GM18520 (cell line): Measurements from ENCODE around the gene RTN4RL1.
"Not testable (repeated sequence)": the region's sequence is repeated elsewhere in the genome, so short reads cannot be mapped to it uniquely, and the experiment has no call there.

Experiments used
- ATAC-seq: cut with Tn5 transposase; IDR thresholded peaks from one replicate; pipeline ENCODE4 v1.9.1; 2021; ENCODE audit not compliant: unreplicated experiment

Gene RTN4RL1

DNA sequence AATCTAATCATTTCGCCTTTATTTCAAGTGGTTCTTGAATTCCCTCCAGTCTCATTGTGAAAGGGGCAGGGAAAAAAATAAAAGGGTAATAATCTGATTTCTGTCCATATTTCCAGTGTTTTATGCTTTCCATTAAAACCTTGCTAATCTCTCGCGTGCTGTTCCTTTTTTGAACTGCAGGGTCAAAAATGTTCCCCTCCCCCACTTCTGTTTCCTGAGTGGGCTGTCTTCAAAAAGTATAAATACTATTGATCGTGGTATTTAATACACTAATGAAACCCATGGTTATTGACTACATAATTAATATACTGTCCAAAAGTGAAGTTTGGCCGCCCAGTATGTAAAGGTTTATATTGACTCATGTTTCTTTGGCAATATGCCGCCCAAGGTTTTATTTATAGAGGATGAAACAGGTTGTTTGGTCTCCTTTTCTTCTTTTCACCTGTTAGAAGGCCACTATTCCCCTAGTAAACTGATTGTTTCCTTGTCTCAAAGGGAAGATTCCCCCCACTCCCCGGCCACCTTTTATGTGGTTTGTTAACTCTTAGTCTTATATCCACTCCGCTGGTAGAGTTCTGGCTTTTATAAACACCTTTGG, 125.6 kb downstream of the RTN4RL1 start:
- no peak for ATAC-seq

DNA sequence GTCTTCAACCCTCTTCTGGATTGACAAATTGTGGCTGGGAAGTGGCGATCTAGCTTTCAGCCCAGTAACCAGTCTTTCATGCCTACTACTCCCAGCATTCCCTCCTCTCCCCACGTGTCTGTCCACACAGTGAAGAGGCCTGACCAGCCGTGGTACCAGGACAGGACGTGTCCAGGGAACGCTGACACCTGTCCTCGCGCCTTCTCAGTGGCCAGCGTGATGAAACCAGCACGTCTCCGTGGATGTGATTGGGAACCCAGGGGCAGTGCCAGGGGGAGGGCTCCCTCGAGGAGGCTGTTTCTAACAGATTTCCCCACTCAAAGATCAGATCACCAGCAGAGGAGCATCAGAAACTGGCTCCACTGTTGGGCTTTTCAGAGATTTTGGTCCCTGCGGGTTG, 126.3 kb downstream of the RTN4RL1 start:
- no peak for ATAC-seq

DNA sequence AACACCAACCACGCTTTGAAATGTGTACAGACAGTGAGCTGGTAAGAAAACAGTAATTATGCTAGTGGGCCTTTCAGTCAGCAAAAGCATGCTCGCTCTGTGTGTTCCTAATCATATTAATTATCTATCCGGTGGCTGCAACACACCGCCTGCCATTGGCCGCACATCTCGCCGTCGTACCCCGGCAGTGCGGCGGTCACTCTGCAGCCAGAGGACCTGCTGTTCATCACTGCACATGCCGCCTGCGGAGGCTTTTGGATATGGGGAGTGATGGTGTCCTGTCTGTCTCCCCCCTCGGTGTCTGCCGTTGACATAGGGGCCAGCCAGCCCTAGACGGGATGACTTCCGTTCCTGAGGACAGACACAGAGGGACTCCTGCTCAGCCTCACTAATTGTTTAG, 126.8 kb downstream of the RTN4RL1 start:
- ATAC-seq: no peak

DNA sequence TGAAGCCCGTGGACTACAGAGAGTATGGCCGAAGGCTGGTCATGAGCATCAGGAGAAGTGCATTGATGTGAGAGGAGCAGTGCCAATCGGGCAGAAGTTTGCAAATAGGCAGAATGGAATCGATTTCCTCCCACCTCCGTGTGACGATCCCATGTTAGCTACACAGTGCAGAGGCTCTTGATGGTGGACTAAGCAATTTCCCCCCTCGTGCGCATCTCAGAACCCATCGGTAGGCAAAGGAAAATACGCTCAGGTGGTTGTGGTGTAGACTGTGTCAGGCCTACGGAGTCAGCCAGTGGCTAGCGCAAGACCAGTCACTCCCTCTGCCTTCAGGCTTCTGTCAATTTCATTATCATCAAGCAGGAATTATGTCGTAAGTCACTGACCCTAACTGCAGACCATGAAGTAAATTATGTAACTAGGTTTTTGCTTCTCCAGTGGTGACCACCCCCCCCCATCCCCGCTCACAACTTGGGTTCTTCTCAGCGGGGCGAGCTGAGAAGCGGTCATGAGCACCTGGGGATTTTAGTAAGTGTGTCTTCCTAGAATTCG, 128.0 kb downstream of the RTN4RL1 start:
- no peak for ATAC-seq

DNA sequence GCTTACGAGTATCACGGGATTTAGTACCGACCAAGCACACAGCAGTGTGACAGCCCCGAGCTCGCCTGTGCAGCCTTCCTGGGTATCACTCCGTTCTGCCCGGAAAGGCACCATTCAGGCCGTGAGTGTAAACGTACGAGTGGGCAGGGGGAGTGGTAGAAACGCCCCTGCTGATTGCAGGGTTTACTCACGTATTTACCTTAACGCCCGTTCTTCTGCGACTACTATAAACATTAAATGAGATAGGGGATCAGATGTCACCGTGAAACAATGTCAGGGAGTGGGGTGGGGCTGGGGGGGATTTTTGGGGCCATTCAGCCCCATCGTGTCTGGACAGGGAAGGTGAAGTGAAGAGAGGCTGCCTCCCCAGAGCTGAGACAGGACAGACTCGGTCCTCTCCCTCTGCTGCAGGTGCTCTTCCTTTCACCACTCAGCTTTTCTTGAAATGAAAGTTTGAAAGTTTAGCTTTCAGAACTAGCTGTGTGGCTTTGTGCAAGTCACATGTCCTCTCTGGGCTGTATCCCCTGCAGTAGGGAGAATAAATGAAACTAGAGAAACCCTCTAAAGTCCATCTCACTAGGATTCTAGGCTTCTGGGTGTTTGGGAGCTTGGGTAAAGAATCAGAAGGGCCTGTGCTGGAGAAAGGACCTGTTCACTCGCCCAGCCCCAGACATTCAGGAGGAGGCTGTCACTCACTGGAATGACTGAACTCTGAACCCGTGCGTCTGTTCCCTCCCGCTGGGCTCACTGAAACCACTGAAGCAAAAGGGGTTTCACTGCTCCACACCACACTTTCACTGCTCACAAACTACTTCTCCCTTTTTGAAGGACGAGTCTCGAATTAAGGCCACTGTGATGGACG, 128.7 kb downstream of the RTN4RL1 start:
- no peak for ATAC-seq

DNA sequence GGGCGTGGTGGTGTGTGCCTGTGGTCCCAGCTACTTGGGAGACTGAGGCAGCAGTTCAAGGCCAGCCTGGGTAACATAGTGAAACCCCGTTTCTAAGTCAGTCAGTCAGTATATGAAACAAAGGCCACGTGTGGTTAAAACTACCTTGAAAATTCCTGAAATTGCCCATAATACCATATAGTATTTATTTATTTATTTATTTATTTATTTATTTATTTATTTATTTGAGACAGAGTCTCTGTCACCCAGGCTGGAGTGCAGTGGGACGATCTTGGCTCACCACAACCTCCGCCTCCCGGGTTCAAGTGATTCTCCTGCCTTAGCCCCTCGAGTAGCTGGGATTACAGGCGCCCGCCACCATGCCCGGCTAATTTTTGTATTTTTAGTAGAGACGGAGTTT, 129.7 kb downstream of the RTN4RL1 start:
- not testable (repeated sequence) for ATAC-seq

DNA sequence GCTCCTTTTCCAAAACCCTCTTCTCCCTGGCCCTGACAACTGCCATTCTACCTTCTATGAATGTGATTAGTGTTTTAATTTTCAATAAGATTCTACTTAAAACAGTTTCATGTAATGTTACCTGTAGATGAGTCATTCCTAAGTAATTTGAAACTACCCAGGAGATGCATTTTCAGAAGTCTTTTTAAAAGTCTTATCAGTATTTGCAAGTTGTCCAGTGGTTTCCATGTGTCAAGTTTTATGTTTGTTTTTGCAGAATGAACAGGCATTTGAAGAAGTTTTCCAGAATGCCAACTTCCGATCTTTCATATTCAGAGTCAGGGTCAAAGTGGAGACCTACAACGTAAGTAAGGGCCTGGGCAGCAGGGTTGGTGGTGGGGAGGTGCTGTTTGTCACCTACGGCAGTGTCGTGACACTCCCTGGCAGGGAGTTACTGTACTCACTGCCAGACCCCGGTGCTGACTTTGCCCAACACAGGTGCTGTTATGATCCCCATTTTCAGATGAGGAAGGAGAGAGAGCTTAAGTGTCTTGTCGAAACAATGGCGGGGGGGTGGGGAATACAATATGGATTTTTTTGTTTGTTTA, 130.3 kb downstream of the RTN4RL1 start:
- no peak for ATAC-seq

DNA sequence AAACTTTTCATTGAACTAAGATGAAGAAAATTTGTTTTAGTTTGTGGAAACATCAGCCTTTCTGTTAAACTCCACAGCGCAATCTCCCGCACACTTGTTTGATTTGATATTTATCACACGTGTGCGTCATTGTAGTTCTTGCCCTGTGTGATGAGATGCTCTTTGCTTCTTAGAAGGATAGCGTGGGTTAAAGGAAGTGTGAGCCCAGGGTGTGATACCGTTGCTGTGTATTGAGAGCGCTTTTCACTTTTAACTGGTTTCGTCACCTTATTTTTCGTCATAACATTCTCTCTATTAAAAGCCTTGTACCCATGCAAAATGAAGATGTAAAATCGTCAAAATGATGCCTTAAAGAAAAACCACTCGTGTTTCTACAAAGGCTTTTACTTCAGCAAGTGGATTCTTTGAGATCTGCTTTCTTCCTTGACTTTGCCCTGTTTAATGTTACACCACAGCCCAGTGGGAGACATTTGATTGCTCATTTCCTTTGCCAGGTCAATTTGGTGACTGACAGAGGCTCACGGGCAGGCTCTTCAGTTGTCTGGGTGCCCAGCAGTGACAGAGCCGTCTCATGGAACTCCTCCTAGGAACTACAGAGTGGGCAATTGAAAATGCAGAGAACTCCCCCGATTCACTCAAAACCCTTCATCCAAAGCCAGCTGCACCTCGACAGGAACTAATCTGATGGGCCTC, 134.2 kb downstream of the RTN4RL1 start:
- ATAC-seq: no peak

DNA sequence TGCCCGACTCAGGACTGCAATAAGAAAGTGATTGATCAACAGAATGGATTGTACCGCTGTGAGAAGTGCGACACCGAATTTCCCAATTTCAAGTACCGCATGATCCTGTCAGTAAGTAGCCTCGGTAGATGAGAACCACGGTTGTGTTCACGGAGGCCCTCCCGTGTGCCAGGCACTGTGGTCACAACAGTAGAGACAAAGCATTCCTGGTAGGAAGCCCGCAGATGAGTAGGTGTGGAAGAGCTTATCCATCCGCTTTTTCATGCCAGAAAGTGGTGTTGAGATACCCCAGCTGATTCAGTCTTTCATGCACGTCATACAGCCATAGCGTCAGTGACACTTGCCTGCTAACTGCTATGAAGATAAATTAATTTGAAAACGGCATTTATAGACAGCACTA, 136.4 kb downstream of the RTN4RL1 start:
- no peak for ATAC-seq
